Activated CD8-positive, alpha-beta memory T cell treated with anti-CD3 and anti-CD28 coated beads for 48 hours (primary cell): ENCODE measurements around the gene PSPH.
"Not testable (repeated sequence)": the region's sequence is repeated elsewhere in the genome, so short reads cannot be mapped to it uniquely, and the experiment has no call there.

Experiments used
- DNase-seq, 3 experiments: peaks; one replicate each; pipeline ENCODE4 v3.0.0-alpha.2; 2020; ENCODE audit warnings: low read depth in 2 of 3, low spot score in 2 of 3

Gene PSPH

DNA sequence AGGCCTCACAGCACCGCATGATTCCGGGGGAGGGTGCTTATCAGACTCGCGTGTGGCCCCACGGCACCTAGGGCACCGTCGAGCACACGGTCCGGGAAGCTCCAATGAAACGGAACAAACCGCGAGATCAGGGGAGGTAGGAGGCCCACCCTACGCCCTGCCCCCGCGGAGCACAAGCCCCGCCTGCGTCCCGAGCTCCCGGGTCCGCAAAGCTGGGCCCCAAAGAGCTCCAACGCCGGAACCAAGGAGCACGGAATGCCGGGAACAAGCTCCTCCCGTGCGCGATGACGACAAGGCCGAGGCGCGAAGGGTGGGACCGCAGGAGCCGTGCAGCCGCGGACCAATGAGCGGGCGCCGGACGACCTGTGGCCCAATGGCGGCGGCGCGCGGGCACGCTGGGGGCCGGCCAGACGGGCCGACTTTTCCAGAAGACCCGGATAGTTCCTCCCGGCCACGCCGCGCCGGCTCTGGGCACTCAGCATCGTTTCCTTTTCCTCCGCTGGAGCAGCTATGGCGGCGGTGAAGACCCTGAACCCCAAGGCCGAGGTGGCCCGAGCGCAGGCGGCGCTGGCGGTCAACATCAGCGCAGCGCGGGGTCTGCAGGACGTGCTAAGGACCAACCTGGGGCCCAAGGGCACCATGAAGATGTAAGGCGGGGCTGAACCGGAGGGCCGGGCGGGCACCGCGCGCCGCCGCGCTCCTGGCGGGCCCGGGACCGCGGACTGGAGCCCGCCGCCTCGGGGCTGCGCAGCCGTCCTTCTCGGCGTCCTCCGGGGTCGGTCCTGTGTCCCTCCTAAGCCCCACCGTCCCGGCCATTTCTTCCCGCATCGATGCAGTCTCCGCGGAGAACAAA, at the start of gene PSPH, which contains the start of gene CCT6A:
Gene PSPH (minus strand): TSS at position 106 of the 853 bp plus-strand sequence. CDS start 30,232 bp downstream, outside the sequence.
Gene CCT6A (plus strand): TSS at position 427 of the 853 bp plus-strand sequence. CDS start 84 bp downstream, at position 511.
- peak; percentile 76 to 93 (median 77) for DNase-seq

DNA sequence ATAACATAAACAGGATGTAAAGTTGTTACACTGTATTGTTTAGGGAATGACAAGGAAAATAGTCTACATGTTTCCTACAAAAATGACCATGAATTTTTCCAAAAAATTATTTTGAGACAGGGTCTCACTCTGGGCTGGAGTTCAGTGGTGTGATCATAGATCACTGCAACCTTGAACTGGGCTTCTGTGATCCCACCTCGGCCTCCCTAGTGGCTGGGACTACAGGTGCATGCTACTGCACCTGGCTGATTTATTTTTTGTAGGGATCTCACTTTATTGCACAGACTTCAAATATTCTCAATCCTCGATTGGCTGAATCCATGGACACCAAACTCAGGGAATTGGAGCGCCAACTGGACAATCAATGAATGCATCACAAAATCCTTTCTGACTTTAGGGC, 48.4 kb upstream of the PSPH start:
- no peak for DNase-seq

DNA sequence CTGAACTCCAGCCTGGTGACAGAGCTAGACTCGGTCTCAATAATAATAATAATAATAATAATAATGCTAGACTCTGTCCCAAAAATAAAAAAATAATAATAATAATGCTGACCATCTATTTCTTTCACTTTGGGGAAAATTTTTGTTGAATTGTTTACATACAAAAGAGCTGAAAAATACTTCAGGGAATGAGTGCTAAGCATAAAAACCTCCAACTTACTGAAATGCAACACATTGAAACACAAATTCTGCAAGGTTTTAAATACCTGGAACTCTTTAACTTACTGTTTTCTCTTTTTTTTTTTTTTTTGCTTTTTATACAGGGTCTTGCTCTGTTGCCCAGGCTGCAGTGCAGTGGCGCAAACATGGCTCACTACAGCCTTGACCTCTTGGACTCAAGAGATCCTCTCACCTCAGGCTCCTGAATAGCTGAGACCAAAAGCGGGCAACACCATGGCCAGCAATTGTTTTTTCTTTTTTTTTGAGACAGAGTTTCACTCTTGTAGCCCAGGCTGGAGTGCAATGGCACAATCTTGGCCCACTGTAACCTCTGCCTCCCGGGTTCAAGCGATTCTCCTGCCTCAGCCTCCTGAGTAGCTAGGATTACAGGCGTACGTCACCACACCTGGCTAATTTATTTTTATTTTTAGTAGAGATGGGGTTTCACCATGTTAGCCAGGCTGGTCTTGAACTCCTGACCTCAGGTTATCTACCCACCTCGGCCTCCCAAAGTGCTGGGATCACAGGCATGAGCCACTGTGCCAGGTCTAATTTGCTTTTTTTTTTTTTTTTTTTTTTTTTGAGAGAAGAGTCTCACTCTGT, 47.2 kb upstream of the PSPH start:
- DNase-seq = not testable (repeated sequence)

DNA sequence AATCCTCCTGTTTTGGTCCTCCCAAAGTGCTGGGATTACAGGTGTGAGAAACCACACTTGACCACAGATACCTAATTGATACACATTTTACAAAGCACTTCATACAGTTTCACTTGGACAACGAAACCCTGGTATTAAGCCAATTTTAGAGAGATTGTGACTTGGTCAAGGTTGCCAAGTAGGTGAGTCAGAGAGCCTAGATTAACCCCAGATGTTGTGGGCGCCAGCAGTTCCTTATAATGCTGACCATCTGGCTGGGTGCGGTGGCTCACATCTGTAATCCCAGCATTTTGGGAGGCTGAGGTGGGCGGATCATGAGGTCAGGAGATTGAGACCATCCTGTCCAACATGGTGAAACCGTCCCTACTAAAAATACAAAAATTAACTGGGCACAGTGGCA, 46.5 kb upstream of the PSPH start:
- no peak for DNase-seq

DNA sequence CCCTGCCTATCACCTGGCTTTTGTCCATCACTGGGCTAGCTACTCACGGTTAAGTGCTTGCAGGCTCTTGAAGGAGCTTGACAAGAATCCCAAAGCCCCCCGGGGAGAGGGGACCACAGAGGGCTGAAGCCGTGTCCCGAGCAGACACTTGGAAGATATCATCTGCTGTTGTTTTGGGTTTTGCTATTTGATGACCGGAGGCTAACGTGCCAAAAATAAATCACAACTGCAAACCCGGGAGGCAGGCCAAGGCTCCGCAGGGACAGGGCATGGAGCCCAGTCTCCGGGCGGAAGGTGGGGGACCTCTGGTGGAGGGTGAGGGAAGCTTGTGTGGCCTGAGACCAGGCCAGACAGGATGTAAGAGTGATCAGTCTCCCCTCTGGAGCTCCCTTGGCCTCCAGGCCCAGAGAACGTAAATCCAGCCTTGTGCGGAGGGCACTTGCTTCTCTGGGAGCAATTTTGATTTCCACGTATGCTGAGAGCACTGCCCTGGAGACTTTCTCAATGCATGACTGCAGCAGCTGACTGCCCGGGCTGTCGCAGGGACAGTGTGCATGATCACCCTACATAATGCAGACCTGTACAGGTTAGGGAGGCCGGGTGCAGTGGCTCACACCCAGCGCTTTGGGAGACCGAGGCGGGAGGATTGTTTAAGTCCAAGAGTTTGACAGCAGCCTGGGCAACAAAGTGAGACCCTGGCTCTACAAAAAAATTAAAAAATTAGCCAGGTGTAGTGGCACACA, 41.7 kb upstream of the PSPH start, which contains the start of gene PHKG1:
Gene PHKG1 (minus strand): TSS at position 164 of the 743 bp plus-strand sequence. CDS start 4,011 bp downstream, outside the sequence.
- no peak for DNase-seq

- not testable (repeated sequence) for DNase-seq
Observed at GRCh38 chr7:56092388-56092787, 41.1 kb upstream of the PSPH start.

- DNase-seq = no peak
Observed at GRCh38 chr7:56091591-56091990, 40.3 kb upstream of the PSPH start.

- no peak for DNase-seq
Observed at GRCh38 chr7:56087445-56087844, 36.2 kb upstream of the PSPH start.

DNA sequence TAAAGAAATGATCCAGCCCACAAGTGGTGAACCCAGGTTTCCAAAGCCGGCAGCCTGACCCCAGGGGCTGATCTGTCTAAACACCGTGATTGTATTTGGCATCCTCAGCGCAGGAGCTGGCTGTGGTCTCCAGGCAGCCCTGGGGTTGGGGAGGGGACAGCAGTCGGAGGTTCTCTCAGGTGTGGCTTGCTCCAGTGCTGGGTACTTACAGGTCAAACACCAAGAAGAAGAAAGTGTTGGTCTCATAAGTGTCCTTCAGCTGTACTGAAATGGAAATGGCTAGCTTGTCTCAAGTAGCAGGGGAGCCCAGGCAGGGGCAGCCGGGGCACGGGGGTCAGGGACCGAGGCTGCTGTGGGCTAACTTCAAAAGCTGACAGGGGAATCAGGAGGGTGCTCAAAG, 35.5 kb upstream of the PSPH start:
- no peak for DNase-seq

DNA sequence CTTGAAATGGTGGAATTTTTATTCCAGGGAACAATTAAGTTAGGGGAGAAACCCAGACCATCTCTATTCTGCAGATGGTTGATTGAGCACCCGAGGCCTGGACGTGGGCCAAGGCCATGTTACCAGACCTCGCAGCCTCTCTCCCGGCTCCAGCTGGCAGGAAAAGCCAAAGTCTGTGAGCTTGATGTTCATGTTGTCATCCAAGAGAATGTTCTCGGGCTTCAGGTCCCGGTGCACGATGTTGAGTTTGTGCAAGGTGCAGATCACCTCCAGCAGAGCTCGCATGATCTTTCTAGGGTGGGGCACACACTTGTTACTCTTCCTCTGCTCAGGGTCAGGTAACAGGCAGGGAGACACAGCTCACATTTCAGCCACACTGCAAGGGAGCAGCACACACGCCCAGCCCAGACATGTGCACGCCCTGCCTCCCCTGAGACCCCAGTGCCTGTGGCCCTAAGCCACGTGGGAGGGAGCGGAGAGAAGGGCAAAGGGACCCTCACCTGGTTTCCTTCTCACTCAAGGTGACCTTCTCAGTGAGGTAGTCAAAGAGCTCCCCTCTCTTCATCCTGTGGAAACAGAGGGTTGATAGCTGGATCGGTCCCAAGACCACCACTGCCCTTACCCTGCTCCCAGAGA, 32.0 kb upstream of the PSPH start:
- DNase-seq = no peak

DNA sequence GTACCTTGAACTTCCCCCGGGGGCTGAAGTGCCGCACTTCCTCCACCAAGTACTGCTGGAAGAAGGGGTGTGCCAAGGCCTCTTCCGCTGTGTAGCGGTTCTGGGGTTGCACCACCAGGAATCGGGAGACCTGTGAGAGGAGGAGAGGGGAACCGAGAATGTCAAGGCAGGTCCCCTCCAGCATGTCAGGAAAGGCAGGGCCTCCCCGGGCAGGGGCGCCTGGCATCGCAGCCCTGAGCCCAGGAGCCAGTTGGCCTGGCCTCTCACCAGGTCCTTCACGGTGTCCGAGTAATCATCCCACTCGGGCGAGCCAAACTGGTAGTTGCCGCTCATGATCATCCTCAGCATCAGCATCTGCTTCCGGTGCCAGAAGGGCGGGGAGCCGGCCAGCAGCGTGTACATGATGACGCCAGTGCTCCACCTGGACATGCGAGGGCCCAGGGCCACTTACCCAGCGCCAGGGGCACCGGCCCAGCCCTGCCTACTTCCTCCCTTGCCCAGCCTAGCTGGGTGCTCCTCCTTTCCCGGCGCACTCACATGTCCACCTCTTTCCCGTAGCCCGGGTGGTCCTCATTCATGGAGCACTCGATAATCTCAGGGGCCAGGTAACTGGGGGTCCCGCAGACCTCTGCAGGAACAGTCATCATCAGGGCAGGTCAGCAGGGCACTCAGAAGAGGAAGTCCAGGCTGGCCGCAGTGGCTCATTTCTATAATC, 30.5 kb upstream of the PSPH start:
- DNase-seq = no peak

DNA sequence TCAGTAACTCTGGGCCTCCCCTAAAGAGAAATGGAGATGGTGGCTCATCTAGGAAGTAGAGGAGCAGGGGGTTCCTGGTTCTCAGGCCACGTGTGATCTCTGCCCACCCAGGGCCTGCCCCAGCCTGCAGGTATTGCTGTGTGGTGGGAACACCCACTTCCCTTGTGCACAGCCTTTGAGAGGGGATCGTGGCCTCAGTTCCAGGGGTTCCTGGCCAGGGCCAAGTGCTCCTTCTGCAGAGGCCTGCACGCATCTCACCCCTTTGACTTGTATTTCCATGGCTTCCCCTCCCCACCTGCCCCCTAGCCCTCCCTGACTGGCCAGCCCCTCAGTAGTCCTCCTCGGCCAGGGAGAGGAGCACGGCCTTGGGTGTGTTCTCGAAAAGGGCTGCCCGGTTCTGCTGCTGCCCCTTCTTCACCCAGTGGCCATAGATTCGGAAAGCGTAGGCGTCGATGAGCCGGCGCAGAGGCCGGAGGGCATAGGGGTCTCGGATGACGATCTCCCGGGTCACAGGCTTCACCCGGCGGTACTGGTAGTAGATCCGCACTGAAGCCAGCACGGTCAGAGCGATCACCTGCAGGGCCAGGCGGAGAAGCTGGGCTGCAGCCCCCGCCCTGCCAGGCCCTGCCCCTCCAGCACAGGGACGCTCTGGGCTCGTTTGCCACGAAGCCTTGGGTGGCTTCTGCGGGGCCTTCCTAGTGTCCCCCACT, 29.6 kb upstream of the PSPH start:
- not testable (repeated sequence) for DNase-seq

- DNase-seq = no peak
Observed at GRCh38 chr7:56079450-56080185, 28.4 kb upstream of the PSPH start.

- no peak for DNase-seq
Observed at GRCh38 chr7:56078196-56078595, 27.0 kb upstream of the PSPH start.

DNA sequence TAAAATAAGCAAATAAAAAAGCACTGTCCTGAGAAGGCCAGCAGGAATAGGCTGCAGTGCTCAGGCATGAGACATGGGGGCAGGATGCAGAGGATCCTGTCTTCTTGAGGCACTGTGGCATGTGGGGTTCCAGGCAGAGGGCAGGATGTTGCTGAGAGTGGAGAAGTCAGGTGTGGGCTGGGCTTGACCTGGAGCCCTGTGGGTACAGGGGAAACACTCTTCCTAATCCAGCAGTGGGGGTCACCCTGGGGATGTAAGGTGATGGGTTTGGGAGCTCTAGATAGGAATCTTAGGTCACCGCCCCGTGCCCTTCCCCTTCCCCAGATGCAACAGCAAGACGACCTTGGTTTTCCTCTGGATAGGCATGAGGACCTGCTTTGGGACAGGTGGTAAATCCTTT, 26.4 kb upstream of the PSPH start:
- DNase-seq = no peak

- peak; percentile 28 to 46 (median 43) for DNase-seq
Observed at GRCh38 chr7:56074371-56074791, 23.1 kb upstream of the PSPH start.

DNA sequence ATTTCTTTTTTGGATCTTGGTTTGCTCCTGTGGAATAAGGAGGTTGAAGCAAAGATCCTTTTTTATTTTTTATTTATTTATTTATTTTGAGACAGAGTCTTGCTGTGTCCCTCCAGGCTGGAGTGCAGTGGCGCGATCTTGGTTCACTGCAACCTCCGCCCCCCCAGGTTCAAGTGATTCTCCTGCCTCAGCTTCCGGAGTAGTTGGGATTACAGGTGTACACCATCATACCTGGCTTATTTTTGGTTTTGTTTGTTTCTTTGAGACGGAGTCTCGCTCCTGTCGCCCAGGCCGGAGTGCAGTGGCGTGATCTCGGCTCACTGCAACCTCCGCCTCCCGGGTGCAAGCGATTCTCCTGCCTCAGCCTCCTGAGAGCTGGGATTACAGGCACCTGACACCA, 15.1 kb upstream of the PSPH start:
- DNase-seq = not testable (repeated sequence)

- DNase-seq = peak; percentile 73 to 93 (median 80)
Observed at GRCh38 chr7:56063882-56064625, 12.8 kb upstream of the PSPH start, which contains the start of gene SUMF2. TSS of gene SUMF2 (plus strand) at chr7:56064286. CDS start at chr7:56064312, 26 bp downstream.
